Measurements from ENCODE around the gene COL25A1. TPM values are rescaled to one million over a fixed set of nuclear protein-coding genes. Genes with fewer than 3 reads are reported as not detected.

COL25A1 gene
- total RNA-seq, 1 experiment from 2014 or later: not detected

DNA sequence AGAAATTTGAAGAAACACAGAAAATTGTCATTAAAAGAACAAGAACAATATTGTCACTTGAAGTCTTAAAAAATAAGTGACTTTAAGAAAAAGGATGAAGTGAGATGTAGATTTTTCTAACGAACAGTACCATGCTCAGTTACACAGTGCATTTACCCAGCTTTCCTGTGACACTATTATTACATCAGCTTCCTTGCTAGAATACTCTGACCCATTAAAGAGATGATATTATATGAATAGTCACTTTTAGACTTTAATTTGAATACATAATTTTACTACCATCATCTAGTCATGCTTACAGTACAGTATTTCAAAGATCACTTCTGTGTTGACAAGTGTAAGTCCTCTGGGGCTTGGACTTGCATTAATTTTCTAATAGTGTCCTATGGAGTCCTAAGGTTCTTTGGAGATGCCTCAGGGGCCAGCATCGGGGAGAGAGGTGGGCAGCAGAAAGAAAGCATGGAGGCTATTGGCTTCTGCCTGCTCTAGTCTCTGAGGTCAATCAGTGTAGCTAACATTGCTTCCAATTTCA lies 10.7 kb downstream of the COL25A1 start:
- DNase-seq (ENCODE audit: low read depth): no peak

DNA sequence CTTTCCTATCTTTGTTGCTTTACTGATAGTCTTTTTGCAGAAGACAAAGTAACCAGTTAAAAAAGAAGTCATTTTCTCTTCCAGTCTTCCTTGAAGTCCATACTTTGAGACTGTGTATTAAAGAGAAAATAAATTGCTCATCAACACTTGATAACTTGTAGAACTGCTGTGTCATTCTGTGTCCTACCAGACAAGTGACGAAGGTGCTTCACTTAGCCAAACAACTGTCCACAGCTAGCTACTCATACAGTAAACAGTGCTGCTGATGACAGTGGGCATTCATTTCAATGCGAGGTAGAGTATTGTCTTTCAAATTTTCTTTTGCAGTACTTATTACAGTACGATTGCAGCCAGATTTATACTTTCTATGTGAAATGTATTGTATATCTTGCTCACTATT lies 11.5 kb downstream of the COL25A1 start:
- DNase-seq (ENCODE audit: low read depth): no peak

DNA sequence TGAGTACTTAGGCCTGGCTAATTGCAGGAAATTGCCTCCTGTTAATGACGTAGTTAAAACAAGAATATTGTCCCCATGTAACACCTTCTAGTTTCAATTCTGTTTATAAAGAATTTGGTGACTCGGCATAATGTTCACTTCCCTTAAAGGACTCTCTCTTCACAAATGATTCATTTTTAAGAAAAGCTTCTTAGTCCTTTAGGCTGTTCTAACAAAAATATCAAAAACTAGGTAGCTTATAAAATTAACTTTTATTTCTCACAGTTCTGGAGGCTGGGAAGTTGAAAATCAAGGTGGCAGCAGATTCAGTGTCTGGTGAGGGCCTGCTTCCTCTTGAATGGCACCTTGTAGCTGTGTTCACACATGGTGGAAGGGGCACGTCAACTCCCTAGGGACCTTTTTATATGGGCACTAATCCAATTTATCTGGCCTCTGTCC lies 23.8 kb downstream of the COL25A1 start:
- no peak for DNase-seq (ENCODE audit: low read depth)

DNA sequence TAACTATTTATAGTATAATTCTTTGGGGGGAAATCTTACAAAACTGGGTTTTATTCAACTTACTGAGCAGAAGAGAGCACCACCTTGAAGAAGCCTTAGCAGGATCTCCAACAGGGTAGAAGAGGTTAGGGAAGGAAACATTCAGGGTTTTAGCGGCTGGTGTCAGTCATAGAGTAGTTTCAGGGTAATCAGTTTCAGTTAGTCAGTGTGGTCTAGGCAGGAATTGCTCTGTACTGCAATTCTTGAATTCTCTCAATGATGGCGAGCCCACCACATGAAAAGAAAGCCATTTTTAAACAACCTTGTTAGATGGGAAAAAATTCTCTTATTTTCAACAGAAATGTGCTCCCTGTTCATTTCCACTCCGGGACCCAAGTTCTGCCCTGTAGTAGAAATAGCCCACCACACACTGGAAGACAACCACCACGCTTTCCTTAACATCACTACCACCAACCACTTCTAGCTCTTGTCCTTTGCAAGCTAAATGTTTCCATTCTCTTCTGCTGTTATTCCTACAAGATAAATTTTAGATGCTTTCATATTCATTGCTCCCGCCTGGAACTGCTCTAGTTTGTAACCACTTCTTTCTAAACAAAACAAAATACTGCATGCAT lies 25.9 kb downstream of the COL25A1 start:
- no peak for DNase-seq (ENCODE audit: low read depth)

DNA sequence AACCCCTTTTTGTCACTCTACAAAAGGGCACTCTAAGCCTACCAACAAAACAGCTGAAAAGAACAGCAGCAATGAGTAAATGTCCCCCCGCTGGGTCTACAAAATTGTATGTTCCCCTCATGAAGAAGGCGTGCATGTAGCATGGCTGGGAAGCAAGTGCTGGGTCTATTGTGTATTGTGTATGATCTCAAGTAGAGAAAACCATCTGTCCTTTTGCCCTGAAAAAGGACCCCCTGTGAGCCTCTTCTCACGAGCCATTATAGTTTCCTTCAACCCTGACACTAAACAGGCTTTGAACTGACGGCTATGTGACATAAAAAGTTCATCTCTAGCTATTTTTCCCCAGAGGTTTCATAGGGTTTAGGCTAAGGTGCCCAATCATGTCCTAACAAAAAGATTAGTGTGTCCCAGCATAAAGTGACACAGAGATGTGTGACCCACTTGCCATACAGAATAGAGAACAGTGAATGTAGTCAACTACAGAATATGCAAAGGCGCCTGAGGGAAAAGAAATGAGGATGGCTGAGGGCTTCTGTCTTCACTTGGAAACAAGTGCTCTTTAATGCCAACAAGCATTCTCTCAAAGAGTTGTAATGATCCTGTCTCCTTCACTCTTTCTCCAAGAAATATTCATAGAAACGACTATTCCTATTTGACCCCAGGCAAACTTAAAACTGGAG lies 27.3 kb downstream of the COL25A1 start:
- DNase-seq (ENCODE audit: low read depth): no peak

DNA sequence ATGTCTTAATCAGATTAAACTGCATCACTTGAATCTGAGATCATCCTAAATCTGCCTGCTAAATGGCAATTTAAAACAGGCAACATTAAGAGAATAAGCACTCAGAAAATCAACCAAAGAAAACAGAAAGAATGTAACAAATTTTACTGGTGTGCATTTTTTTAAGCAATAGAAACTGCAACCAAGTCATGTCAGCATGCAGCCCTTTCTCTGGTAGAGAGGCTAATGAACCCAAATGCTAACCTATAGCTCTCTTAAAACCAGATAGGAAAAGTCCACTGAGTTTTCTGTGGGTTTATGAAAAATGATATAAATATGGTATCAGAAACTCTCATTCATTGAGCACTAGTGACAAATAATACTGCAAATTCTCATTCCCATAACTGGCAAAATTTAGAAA lies 35.6 kb downstream of the COL25A1 start:
- DNase-seq (ENCODE audit: low read depth): no peak

DNA sequence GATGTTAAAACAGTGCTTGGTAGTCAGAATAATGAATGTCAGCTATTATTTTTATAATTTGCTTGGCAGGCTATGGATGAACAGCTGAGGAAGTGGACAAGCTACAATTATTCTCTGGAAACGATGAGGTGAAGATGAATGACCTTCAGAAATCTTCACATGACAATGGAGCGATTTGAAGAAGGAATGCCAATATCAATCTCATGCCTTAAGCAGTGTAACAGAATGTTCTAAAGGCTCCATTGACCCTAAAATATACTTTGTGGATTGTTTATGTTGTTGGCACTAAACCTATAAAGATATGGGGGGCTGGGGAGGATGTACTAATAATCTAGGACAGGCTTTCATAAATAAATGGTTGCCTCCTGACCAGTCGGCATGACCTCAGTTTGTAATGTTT lies 36.2 kb downstream of the COL25A1 start:
- no peak for DNase-seq (ENCODE audit: low read depth)

DNA sequence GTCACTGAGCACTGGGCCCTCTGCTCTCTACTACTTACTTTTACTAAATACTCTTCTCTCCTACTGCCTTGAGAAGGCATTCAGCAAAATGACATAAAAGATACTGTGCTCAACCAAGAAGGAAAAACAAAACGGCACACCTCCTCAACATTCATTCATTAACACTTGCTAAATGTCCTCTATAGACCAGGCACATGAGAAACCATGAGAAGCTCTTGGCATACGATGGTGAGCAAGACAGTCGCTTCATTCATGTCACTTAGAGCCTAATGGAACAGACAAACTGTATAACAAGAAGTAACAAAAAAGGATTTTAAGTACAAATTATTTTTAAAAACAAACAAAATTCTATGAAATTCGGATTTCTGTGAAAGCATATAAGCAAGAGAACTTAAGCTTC lies 38.7 kb downstream of the COL25A1 start:
- no peak for DNase-seq (ENCODE audit: low read depth)

DNA sequence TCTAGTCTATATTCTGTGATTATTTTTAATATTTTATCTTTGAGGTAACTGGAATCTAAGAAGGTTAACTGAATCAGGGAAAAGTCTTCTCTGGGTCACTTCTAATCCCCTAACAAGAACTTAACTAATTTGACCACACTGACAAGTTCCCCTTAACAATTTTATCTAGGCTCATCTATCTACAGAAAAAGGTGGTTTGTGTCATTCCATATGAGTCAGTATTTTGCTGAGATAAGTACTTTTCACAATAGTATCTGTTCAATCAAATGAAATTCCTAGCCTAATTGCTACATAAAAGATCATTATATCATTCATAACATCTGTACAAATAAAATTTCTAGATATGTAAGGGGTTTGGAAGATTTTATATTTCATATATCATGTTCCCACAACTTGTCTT lies 45.6 kb downstream of the COL25A1 start:
- no peak for DNase-seq (ENCODE audit: low read depth)

DNA sequence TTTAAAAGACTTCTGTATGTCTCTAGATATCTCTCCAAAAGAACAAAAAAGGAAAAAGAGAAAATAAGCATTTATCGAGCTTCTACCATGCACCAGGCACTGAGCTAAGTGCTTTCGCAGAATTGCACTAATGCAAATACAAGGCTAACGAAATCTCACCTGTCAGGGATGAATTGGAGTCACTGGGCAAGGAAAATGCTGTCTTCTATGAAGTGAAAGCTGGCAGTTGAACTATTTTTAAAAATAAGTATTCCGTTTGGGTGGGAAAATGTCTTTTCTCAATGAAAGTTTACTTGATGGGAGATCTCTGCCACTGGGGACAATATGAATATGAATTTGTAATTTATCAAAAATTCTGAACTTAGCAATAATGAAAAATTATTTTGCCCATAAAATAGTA lies 47.6 kb downstream of the COL25A1 start:
- no peak for DNase-seq (ENCODE audit: low read depth)

DNA sequence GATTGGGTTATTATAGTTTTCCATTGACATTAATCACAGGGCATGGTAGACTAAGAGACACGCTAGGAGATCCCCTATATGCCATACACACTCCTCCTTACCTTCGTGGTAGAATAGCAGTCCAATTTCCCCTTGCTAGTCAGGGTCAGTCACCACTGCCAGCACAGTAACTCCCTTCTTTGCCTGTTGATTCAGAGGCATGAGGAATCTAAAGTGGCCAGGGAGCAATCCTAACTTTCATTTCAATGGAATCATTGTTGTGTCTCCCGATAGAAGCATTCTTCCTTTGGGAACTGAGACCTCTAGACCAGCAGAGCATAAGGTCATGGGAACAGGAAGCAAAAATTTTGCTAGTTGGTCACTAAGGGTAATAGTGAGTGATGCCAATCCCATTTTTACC lies 51.1 kb downstream of the COL25A1 start:
- DNase-seq (ENCODE audit: low read depth): peak; percentile 5

DNA sequence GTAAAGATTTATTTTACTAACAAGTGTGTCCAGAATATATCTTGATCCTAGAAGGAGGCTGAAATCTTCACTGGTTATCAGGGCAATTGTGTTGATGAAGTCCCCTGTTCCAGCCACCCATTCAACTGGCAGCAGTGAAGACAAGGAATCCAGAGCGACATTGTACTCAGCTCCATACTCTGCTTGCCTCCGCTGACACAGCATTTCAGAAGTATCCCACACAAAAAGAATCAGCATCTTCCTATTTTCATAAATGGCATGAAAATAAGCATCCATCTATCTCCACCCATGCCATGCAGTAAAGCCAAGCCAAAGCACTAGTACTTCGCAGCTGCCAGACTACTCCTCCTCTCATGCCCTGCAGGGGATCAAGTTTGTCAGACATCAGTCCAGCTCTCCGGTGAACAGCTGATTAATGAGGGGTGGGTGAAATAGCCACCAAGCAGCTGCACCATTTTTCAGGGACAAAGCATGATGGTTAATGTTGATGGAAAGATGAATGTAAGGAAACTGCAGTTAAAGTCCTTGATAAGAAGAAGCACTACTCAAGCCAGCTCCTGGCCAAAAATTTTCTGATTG lies 54.0 kb downstream of the COL25A1 start:
- DNase-seq (ENCODE audit: low read depth): no peak

DNA sequence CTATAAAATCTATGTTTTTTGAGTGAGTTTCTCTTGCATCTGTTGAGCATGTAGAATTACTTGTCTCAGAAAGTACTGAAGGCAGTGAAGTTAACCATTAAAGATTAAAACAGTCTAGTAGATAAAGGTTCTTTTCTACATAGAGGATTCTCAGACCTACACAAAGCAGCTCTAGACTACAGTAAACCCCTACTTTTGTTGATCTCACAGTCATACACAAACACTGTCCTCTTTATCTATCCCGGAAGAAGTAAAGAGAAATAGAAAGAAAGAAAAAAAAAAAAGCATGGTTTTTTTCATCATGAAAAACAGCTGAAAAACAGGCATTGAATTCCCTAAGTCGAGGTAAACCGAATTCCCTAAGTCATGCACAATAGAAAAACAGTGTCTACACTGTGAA lies 58.6 kb downstream of the COL25A1 start:
- DNase-seq (ENCODE audit: low read depth): no peak

DNA sequence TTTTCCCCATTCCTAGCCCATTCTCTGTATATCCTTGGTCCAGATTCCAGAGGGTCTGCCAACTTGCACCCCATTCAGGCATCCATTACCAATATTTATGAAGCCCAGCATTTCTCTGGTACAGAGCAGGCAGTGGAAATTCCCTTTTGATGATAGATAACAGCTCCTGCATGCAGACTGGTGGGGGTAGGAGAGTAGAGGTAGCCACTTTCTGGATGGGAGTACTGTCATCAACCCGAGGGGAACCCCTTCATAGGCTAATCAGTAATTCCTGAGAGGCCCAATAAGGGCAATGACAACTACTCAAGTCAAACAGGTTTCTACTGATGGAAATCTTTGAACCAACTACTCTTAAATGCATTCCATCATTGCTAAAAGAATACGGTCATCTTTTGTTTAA lies 63.7 kb downstream of the COL25A1 start:
- no peak for DNase-seq (ENCODE audit: low read depth)

DNA sequence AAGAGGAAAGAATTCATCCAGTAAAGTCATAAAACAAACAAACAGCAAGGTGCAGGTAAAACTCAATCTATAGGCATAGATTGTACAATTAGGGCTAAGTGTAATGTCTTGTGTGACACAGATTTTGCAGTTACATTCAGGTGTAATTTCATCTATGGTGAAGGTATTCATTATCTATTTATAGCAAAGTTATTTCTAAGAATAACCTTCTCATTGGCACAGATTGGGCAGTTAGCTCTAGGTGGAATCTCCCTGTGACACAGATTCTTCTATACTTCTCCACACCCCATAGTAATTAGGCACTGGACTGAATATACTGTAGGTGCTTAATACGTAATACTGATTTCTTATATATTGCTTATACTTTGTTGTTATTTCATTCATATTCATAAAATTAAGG lies 66.8 kb downstream of the COL25A1 start:
- no peak for DNase-seq (ENCODE audit: low read depth)

DNA sequence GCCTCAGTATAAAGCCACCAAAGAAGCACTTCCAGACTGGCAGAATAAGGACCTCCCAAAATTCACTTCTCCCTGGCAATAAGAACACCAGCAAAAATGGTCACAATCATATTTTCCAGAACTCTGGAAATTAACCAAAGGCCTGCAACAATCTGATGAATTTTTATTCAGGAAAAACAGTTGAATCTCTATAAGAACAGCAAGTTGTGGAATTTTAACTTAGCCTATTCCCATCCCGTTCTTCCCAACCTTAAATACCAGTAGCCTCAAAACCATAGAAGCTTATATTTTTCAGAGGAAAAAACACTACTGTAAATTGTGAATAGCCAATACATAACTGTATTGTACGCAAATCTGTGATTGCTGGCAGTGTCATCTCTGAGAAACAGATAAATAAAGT lies 67.9 kb downstream of the COL25A1 start:
- no peak for DNase-seq (ENCODE audit: low read depth)

DNA sequence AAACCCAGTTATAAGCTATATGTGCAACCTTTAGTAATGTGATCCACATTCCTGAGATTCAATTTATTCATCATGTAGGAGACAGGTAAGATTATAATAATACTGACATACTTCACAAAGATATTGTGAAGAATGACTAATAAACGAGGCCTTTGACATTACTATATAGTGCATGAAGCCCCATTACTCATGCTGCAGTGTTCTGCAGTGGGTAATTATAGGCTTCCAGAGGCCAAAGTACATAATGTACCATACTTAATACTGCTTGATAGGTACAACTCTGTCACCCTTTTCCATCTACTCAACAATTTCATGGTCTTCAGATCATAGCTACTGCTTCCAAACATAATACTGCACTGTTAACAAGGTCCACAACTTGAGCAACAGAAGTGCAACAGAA lies 68.9 kb downstream of the COL25A1 start:
- DNase-seq (ENCODE audit: low read depth): no peak

DNA sequence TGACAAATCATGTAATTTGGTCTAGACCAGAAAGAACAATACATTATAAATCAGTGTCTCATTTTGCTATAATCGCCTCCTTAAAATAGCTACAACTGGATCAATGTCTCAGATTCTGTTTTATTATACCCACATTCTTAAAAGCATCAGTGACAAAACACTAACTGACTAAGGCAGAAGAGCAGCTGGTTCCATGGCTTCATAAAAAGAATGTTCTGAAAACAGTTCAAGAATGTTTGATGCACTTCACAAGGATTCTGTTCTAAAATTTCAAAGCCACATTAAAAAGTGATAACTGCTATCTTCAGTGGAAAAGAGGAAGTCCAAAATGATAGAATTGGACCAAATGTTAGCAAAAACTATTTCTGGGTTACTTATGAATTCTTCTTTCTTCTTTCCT lies 69.8 kb downstream of the COL25A1 start:
- no peak for DNase-seq (ENCODE audit: low read depth)

DNA sequence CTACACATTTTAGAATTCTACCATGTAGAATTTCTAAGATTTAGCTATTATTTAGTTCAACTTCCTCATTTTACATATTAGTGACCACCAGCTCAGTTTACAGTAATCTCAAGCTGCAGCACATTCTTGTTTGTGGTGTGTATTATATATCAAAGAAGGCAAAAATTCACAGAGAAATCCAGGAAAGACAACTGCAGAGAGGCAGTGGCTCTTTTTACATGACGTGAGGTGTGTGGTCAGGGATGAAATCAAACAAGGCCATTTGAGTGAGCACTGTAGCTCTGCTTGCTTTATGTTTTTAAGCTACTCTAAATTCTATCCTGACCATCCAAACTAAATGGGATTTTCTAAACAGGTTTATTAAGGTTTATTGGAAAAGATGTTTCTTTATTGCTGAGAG lies 71.1 kb downstream of the COL25A1 start:
- no peak for DNase-seq (ENCODE audit: low read depth)

DNA sequence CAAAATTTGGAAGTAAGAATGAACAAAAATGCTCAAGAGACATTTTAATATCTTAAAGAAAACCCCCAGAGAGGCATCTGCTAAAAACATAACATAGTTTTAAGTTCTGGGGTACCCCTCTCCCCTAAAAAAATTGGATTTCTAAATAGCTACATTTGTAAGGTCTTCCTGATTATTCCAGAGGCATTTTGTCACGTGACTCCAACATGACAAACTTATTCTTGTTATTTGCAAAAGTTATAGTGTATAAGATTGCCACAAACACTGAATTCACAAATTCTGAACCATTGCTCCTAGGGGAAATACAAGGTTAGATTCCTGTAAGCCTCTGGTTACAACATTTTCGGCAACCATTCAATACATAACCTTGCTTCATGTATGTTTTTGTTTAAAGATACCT lies 73.4 kb downstream of the COL25A1 start:
- DNase-seq (ENCODE audit: low read depth): no peak

DNA sequence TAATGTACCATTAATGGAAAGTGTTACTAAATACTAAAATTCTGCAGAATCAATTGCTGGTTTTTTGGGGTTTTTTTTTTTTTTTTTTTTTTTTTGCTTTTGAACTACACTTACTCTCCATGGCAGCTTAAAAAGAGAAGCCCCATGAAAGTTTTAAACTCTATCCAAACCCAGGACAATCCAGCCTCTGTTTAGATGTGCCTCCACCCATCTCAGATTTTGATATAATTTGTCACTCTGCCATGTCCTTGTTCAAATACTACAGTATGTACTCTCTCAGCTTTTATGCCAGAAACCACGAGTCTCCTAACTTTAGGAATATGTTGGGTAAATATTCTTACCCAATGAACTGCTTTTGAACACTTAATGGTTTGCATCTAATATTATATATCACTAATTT lies 84.2 kb downstream of the COL25A1 start:
- DNase-seq (ENCODE audit: low read depth): no peak

DNA sequence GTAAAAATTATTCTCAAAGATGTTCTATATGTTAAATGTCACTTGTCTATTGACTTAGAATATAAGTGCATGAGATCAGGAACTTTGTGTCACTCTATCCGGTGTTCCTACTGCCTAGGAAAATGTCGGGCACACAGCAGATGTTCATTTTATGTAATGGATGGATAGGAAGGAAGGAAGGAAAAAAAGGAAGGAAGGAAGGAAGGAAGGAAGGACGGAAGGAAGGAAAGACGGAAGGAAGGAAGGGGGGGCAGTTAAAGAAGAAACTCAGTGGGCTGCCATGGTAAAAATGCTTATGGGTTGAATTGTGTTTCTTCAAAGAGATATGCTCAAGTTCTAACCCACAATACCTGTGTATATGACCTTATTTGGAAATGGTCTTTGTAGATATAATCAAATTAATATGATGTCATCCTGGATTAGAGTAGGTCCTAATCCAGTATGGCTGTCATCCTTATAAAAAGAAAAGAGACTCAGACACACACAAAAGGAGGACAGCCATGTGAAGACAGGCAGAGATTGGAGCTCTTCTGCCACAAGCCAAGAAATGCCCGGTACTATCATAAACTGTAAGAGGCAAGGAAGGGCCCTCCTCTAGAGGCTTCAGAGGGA lies 86.3 kb downstream of the COL25A1 start:
- no peak for DNase-seq (ENCODE audit: low read depth)

DNA sequence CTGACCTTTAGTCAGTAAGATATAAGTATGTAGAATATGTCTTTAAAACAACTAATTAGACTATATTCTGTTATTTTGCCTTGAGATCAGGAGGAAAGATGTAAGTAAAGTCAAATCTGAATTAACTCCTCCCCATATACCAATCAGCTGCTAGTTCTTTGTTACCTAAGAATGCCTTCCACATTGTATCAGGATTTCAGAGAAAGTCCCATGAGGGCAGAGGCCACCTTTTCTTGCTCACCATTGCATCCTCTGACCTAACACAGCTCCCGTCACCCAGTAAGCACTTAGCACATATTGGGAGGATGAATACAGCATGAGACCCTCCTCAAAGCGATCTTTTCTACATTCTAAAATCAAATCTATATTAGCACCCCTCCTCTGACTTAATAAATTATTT lies 87.0 kb downstream of the COL25A1 start:
- no peak for DNase-seq (ENCODE audit: low read depth)

Measured in RPMI7951 (cell line).